ENCODE data around the gene KRT38. TPM values are rescaled to one million over a fixed set of nuclear protein-coding genes. Genes with fewer than 3 reads are reported as not detected.

The KRT38 gene
- total RNA-seq, 3 donors from 2014 or later: not detected

DNA sequence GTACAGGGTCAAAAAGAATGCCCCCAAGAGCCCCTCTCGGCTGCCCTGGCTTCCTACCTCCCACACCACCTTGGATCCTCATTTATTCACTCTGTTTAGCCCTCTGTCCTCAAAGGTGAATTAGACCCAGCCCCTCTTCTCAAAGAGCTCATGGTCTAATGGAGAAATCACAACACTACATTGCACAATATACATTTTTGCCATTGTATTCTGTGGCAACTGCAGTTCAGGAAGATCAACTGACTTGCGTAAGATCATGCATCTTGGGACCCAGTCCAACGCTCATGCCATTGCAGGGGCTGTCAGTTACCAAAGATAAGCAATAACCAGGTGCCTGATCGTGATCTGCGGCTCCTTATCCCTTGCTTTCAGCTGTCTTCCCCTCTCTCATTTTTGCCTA, 1.4 kb downstream of the KRT38 start:
- no peak overlapping the region for H3K4me3 ChIP-seq
- no peak for TF ChIP-seq POLR2A (IDR thresholded peaks at IDR 0.05)
- TF ChIP-seq, protein P1, sequence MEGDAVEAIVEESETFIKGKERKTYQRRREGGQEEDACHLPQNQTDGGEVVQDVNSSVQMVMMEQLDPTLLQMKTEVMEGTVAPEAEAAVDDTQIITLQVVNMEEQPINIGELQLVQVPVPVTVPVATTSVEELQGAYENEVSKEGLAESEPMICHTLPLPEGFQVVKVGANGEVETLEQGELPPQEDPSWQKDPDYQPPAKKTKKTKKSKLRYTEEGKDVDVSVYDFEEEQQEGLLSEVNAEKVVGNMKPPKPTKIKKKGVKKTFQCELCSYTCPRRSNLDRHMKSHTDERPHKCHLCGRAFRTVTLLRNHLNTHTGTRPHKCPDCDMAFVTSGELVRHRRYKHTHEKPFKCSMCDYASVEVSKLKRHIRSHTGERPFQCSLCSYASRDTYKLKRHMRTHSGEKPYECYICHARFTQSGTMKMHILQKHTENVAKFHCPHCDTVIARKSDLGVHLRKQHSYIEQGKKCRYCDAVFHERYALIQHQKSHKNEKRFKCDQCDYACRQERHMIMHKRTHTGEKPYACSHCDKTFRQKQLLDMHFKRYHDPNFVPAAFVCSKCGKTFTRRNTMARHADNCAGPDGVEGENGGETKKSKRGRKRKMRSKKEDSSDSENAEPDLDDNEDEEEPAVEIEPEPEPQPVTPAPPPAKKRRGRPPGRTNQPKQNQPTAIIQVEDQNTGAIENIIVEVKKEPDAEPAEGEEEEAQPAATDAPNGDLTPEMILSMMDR (IDR thresholded peaks at IDR 0.05): no peak
- no peaks in the 10 kb centered on the region for H3K9me3 ChIP-seq
- H3K36me3 ChIP-seq: no peaks in the 10 kb centered on the region
- no peaks in the 10 kb centered on the region for H3K4me1 ChIP-seq
- intact Hi-C loops (cut with DNase I; ENCODE audit: low total_unique reads): no loop called here
- H3K27ac ChIP-seq: no peak overlapping the region
- no peaks in the 10 kb centered on the region for H3K27me3 ChIP-seq
- DNase-seq (ENCODE audit: low spot score in 2 of 2): no peak

DNA sequence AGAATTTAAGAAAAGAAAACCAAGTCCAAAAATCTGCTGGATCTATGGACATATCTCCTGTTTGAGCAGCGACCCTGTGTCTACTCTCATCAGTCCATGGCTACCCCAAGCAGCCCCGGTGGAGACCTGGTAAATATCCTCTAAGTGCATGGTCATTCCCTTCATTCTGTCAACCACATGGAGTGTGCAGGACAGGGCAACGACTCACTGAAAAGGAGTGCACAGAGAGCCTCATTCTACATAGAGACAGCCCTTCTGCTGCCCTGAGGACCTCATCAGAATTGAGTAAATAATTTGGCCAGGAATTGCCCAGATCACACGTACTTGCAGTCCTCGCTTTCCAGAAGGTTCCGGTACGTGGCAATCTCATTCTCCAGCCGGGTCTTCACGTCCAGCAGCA, 3.0 kb downstream of the KRT38 start:
- Histone ChIP-seq H3K4me3 (no peak overlapping the region), H3K4me1 (no peaks in the 10 kb centered on the region), H3K27me3 (no peaks in the 10 kb centered on the region), H3K9me3 (no peaks in the 10 kb centered on the region), H3K27ac (no peak overlapping the region), H3K36me3 (no peaks in the 10 kb centered on the region)
- no peak for TF ChIP-seq POLR2A (IDR thresholded peaks at IDR 0.05)
- TF ChIP-seq, protein P1 (IDR thresholded peaks at IDR 0.05): no peak
- no peak for TF ChIP-seq POLR2AphosphoS5 (IDR thresholded peaks at IDR 0.05)
- no peak for DNase-seq (ENCODE audit: low spot score in 2 of 2)
- intact Hi-C loops (cut with DNase I; ENCODE audit: low total_unique reads): no loop called here

DNA sequence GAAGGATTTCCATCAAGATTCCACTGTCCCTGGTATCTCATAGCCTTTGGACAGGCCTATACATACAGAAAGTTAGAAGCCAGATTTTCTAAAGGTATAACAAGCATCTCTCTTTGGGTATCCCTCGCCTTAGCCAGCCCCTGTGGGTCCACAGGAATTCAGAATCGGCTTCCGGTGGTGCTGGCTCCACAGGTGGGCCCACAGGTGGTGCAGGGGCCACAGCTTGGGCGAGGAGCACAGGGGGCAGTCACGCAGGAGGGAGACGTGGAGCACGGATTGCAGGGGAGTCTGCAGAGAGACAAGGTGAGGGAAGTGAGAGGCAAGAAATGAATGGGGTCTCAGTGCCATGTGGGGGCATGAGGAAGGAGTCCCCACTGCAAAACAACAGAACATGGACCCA, 3.5 kb downstream of the KRT38 start:
- H3K27ac ChIP-seq: no peak overlapping the region
- intact Hi-C loops (cut with DNase I; ENCODE audit: low total_unique reads): no loop called here
- DNase-seq (ENCODE audit: low spot score in 2 of 2): no peak
- H3K27me3 ChIP-seq: no peaks in the 10 kb centered on the region
- no peaks in the 10 kb centered on the region for H3K36me3 ChIP-seq
- no peaks in the 10 kb centered on the region for H3K9me3 ChIP-seq
- H3K4me1 ChIP-seq: no peaks in the 10 kb centered on the region
- TF ChIP-seq, protein P1 (IDR thresholded peaks at IDR 0.05): no peak
- TF ChIP-seq POLR2AphosphoS5 (IDR thresholded peaks at IDR 0.05) (no peak), POLR2A (IDR thresholded peaks at IDR 0.05) (no peak)
- no peak overlapping the region for H3K4me3 ChIP-seq

GRCh38 chr17:41434415-41434814, 6.4 kb downstream of the KRT38 start:
- H3K4me1 ChIP-seq: no peaks in the 10 kb centered on the region
- DNase-seq (ENCODE audit: low spot score in 2 of 2): no peak
- no peaks in the 10 kb centered on the region for H3K9me3 ChIP-seq
- H3K27ac ChIP-seq: no peak overlapping the region
- no peaks in the 10 kb centered on the region for H3K27me3 ChIP-seq
- no peak overlapping the region for H3K4me3 ChIP-seq
- intact Hi-C loops (cut with DNase I; ENCODE audit: low total_unique reads): no loop called here
- H3K36me3 ChIP-seq: no peaks in the 10 kb centered on the region
- TF ChIP-seq POLR2AphosphoS5 (IDR thresholded peaks at IDR 0.05) (no peak), POLR2A (IDR thresholded peaks at IDR 0.05) (no peak)
- TF ChIP-seq, protein P1 (IDR thresholded peaks at IDR 0.05): no peak

DNA sequence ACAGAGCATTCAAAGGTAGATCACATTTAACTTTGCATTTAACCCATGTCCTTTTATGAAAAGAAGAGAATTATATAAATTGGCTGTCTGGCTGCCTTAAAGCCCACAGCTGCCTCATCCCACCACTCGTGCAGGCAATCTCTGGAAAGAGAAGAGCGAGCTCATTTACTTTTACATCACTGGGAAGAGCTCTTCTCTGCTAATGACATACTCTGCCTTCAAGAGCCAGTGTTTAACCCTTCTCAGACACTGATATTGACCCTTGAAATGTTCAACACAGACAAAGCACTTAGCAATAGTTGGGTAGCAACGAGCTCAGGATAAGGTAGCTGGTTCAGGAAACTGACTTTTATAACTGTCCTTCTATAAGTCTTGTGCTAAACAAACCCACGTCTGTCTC, 6.8 kb downstream of the KRT38 start:
- Histone ChIP-seq H3K27ac (no peak overlapping the region), H3K36me3 (no peaks in the 10 kb centered on the region), H3K4me1 (no peaks in the 10 kb centered on the region), H3K27me3 (no peaks in the 10 kb centered on the region), H3K4me3 (no peak overlapping the region), H3K9me3 (no peaks in the 10 kb centered on the region)
- no peak for DNase-seq (ENCODE audit: low spot score in 2 of 2)
- TF ChIP-seq, protein P1 (IDR thresholded peaks at IDR 0.05): no peak
- TF ChIP-seq POLR2AphosphoS5 (IDR thresholded peaks at IDR 0.05) (no peak), POLR2A (IDR thresholded peaks at IDR 0.05) (no peak)
- intact Hi-C loops (cut with DNase I; ENCODE audit: low total_unique reads): no loop called here
